Upper lobe of left lung (tissue), 6 donors: ENCODE results near the gene KDM1A. TPM values are rescaled to one million over a fixed set of nuclear protein-coding genes. Genes with fewer than 3 reads are reported as not detected.

Source experiments
- ATAC-seq, 2 donors: fragments of 200-7000 bp; cut with Tn5 transposase; one replicate each; pipeline ENCODE4 v1.9.1; 2022; ENCODE audit warnings: mild to moderate bottlenecking in 2 of 2, moderate library complexity in 2 of 2; ENCODE audit not compliant: low FRiP score in 2 of 2
- DNase-seq, 2 donors: peaks; one replicate each; pipeline ENCODE4 v3.0.0-alpha.2; 2019 to 2020
- H3K27ac ChIP-seq, 4 donors: fragments of 200-600 bp; sonication (generic); one replicate each; pipeline ENCODE4 v1.5.1; 2016 to 2019
- H3K27me3 ChIP-seq, 4 donors: fragments of 200-600 bp; sonication (generic); one replicate each; pipeline ENCODE4 v1.5.1; 2017 to 2019
- H3K36me3 ChIP-seq, 4 donors: fragments of 200-600 bp; sonication (generic); one replicate each; pipeline ENCODE4 v1.5.1; 2016 to 2019
- H3K4me1 ChIP-seq, 4 donors: fragments of 200-600 bp; sonication (generic); one replicate each; pipeline ENCODE4 v1.5.1; 2018 to 2019
- H3K4me3 ChIP-seq, 4 donors: fragments of 200-600 bp; sonication (generic); one replicate each; pipeline ENCODE4 v1.5.1; 2017 to 2019; ENCODE audit warnings: mild to moderate bottlenecking in 2 of 4, moderate library complexity in 1 of 4
- H3K9me3 ChIP-seq, 4 donors: fragments of 200-600 bp; sonication (generic); one replicate each; pipeline ENCODE4 v1.5.1; 2018 to 2019
- CTCF ChIP-seq, 6 experiments: fragments of 450-650 bp in 4 of 6; fragments of 200-600 bp in 2 of 6; sonication (generic) in 2 of 6; IDR thresholded peaks; one replicate each; pipeline ENCODE4 v1.5.1; 2016 to 2019; ENCODE audit warnings: antibody characterized with exemption in 6 of 6
- EP300 ChIP-seq, 4 donors: sonication (generic); formaldehyde crosslinking; IDR thresholded peaks; one replicate each; pipeline ENCODE4 v1.5.1; 2017; ENCODE audit warnings: antibody characterized with exemption in 4 of 4, control low read depth in 2 of 4
- POLR2A ChIP-seq, 4 donors: fragments of 450-650 bp; IDR thresholded peaks; one replicate each; pipeline ENCODE4 v1.5.1; 2016 to 2017; ENCODE audit warnings: antibody characterized with exemption in 4 of 4, mild to moderate bottlenecking in 2 of 4
- POLR2AphosphoS5 ChIP-seq, 2 donors: sonication (generic); formaldehyde crosslinking; IDR thresholded peaks; one replicate each; pipeline ENCODE4 v1.5.1; 2017; ENCODE audit warnings: antibody characterized with exemption in 2 of 2
- WGBS, 2 donors: methylation state at CpG; one replicate each; pipeline ENCODE4 v1.1.5; 2017 to 2018; 5-methylcytosine and 5-hydroxymethylcytosine counted together
- total RNA-seq, 6 donors: library from RNA; depleted of rRNA in 4 of 6; stranded (reverse); fragments of >200 nt in 4 of 6; gene quantifications; one replicate each; pipeline versions ENCODE4 v1.1.0 to v1.2.1, GENCODE V29; 2016 to 2021
- donor health status: DM: no; HTN: no; CAD: no; lungs with moderate emphysema.
- donor health status: DM: no; HTN: yes; CAD: no; lungs with severe emphysema.

KDM1A gene
- total RNA-seq, 6 donors from 2014 or later = 29.0 to 56.7 (median 42.6) TPM

- H3K4me3 ChIP-seq = no peak overlapping the region
- no peak for ATAC-seq
- H3K9me3 ChIP-seq = no peaks in the 10 kb centered on the region
- H3K27me3 ChIP-seq = no peaks in the 10 kb centered on the region
- H3K27ac ChIP-seq = peak overlapping the region in 1 of 4 donors; percentile 19
- H3K4me1 ChIP-seq = peaks cover 29 to 45% (median 32%) of the 10 kb centered on the region in 4 donors
- H3K36me3 ChIP-seq = no peaks in the 10 kb centered on the region
- 58 to 60% methylated on average over 4 of the region's 4 CpGs for WGBS, 2 donors
- no peak for DNase-seq
- no peak for TF ChIP-seq POLR2A (IDR thresholded peaks at IDR 0.05)
- no peak for TF ChIP-seq EP300 (IDR thresholded peaks at IDR 0.05)
- no peak for TF ChIP-seq CTCF (IDR thresholded peaks at IDR 0.05)
- no peak for TF ChIP-seq POLR2AphosphoS5 (IDR thresholded peaks at IDR 0.05)
These were observed 103.5 kb downstream of the KDM1A start for GRCh38 chr1:23122796-23123195.

- Histone ChIP-seq H3K36me3 (no peaks in the 10 kb centered on the region), H3K4me1 (peaks cover 29 to 44% (median 32%) of the 10 kb centered on the region in 4 donors), H3K27ac (no peak overlapping the region), H3K4me3 (no peak overlapping the region), H3K27me3 (no peaks in the 10 kb centered on the region), H3K9me3 (no peaks in the 10 kb centered on the region)
- ATAC-seq (no peak), DNase-seq (no peak)
- no peak for TF ChIP-seq POLR2AphosphoS5 (IDR thresholded peaks at IDR 0.05)
- TF ChIP-seq EP300 (IDR thresholded peaks at IDR 0.05) = no peak
- TF ChIP-seq CTCF (IDR thresholded peaks at IDR 0.05) = no peak
These were observed 104.3 kb downstream of the KDM1A start for GRCh38 chr1:23123528-23123927.

GRCh38 chr1:23124259-23125026 lies 105.2 kb downstream of the KDM1A start:
- no peak for TF ChIP-seq CTCF (IDR thresholded peaks at IDR 0.05)
- no peak for TF ChIP-seq POLR2A (IDR thresholded peaks at IDR 0.05)
- TF ChIP-seq EP300 (IDR thresholded peaks at IDR 0.05) = no peak
- TF ChIP-seq POLR2AphosphoS5 (IDR thresholded peaks at IDR 0.05) = no peak
- Histone ChIP-seq H3K4me1 (peaks cover 29 to 36% (median 31%) of the 10 kb centered on the region in 4 donors), H3K27me3 (no peaks in the 10 kb centered on the region), H3K36me3 (no peaks in the 10 kb centered on the region), H3K27ac (no peak overlapping the region), H3K9me3 (no peaks in the 10 kb centered on the region), H3K4me3 (no peak overlapping the region)
- WGBS, 2 donors = 87 to 94% methylated on average over 4 of the region's 4 CpGs
- ATAC-seq = no peak
- DNase-seq = no peak

GRCh38 chr1:23125489-23125888 lies 106.2 kb downstream of the KDM1A start:
- Histone ChIP-seq H3K9me3 (no peaks in the 10 kb centered on the region), H3K4me1 (peaks cover 21 to 31% (median 24%) of the 10 kb centered on the region in 4 donors), H3K36me3 (no peaks in the 10 kb centered on the region), H3K27me3 (no peaks in the 10 kb centered on the region), H3K4me3 (no peak overlapping the region), H3K27ac (no peak overlapping the region)
- no peak for ATAC-seq
- TF ChIP-seq POLR2AphosphoS5 (IDR thresholded peaks at IDR 0.05) = no peak
- no peak for TF ChIP-seq EP300 (IDR thresholded peaks at IDR 0.05)
- TF ChIP-seq POLR2A (IDR thresholded peaks at IDR 0.05) = no peak
- TF ChIP-seq CTCF (IDR thresholded peaks at IDR 0.05) = no peak
- no peak for DNase-seq
- 79 to 83% methylated on average over 4 of the region's 4 CpGs for WGBS, 2 donors

GRCh38 chr1:23126200-23126599 lies 106.9 kb downstream of the KDM1A start:
- no peaks in the 10 kb centered on the region for H3K36me3 ChIP-seq
- 85 to 93% methylated on average over 1 of the region's 1 CpG for WGBS, 2 donors
- no peaks in the 10 kb centered on the region for H3K9me3 ChIP-seq
- peaks cover 21 to 31% (median 24%) of the 10 kb centered on the region in 4 donors for H3K4me1 ChIP-seq
- H3K4me3 ChIP-seq = no peak overlapping the region
- no peak for TF ChIP-seq POLR2AphosphoS5 (IDR thresholded peaks at IDR 0.05)
- TF ChIP-seq EP300 (IDR thresholded peaks at IDR 0.05) = no peak
- no peak for TF ChIP-seq CTCF (IDR thresholded peaks at IDR 0.05)
- TF ChIP-seq POLR2A (IDR thresholded peaks at IDR 0.05) = no peak
- DNase-seq = no peak
- H3K27ac ChIP-seq = no peak overlapping the region
- H3K27me3 ChIP-seq = no peaks in the 10 kb centered on the region
- no peak for ATAC-seq
